Uterus (tissue), 2 donors: ENCODE measurements around the gene PAQR5.

Experiments used
- POLR2A ChIP-seq, 2 donors: fragments of 450-650 bp; IDR thresholded peaks; one replicate each; pipeline ENCODE4 v1.6.1; 2016; ENCODE audit warnings: antibody characterized with exemption in 2 of 2, mild to moderate bottlenecking in 1 of 2, moderate library complexity in 1 of 2
- TF ChIP-seq, protein P1 (sequence below), 4 experiments: fragments of 200-600 bp in 2 of 4; fragments of 450-650 bp in 2 of 4; sonication (generic) in 2 of 4; IDR thresholded peaks; one replicate each; pipeline ENCODE4 v1.5.1; 2016 to 2019; ENCODE audit warnings: antibody characterized with exemption in 4 of 4, mild to moderate bottlenecking in 2 of 4, moderate library complexity in 1 of 4

DNA sequence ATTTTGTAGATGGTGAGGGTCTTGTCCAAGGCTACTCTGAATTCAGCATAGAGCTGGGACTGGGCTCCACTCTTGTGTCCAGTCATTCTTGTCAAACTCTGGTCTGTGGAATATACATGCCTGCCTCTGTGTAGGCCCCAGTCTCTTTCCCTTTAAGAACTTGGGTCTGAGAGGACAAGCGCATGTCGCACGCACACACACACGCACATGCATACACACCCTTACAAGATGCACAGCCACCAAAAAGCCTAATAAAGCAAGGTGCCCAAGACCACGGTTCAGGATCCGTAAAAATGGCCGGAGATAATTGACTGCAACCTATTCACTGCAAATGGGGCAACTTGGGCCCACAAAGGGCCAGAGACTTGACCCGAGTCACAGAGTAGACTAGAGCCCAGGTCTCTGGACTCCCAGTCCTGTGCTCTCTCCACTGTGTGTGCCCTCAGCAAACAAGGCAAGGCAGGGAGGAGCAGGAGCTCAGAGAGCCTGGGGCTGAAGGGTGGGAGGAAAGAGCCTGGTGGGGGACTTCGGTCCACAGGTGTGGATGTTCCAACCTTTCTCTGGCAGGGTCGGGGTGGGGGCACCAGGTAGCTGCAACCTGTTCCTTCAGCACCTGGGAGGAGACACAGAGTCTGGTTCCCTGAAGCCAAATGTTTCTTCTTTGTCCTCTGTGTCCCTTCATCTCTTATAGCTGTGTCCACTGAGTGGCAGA, 914 bp upstream of the PAQR5 start:
- TF ChIP-seq, protein P1, sequence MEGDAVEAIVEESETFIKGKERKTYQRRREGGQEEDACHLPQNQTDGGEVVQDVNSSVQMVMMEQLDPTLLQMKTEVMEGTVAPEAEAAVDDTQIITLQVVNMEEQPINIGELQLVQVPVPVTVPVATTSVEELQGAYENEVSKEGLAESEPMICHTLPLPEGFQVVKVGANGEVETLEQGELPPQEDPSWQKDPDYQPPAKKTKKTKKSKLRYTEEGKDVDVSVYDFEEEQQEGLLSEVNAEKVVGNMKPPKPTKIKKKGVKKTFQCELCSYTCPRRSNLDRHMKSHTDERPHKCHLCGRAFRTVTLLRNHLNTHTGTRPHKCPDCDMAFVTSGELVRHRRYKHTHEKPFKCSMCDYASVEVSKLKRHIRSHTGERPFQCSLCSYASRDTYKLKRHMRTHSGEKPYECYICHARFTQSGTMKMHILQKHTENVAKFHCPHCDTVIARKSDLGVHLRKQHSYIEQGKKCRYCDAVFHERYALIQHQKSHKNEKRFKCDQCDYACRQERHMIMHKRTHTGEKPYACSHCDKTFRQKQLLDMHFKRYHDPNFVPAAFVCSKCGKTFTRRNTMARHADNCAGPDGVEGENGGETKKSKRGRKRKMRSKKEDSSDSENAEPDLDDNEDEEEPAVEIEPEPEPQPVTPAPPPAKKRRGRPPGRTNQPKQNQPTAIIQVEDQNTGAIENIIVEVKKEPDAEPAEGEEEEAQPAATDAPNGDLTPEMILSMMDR (IDR thresholded peaks at IDR 0.05), result no peak
- TF ChIP-seq POLR2A (IDR thresholded peaks at IDR 0.05), result no peak
